Astrocyte of the cerebellum (primary cell): ENCODE data around the gene BMP8B.

Experiments used
- DNase-seq: peaks from one replicate; pipeline ENCODE4 v3.0.0-alpha.2; 2011; ENCODE audit warnings: low read depth
- H3K4me3 ChIP-seq: 2 replicates; pipeline ENCODE4 v1.5.1; 2011; ENCODE audit warnings: mild to moderate bottlenecking, low read depth, low read length, moderate library complexity
- in situ Hi-C: cut with HindIII; loops from 2 replicates; pipeline ENCODE4 v1.10.0; 2017; ENCODE audit warnings: low sequenced_read_pairs
- TF ChIP-seq, protein P1 (sequence below): IDR thresholded peaks from 2 replicates; pipeline ENCODE4 v1.5.1; 2012; ENCODE audit warnings: low read length, low read depth, moderate library complexity, mild to moderate bottlenecking; ENCODE audit errors: missing control alignments

BMP8B gene

DNA sequence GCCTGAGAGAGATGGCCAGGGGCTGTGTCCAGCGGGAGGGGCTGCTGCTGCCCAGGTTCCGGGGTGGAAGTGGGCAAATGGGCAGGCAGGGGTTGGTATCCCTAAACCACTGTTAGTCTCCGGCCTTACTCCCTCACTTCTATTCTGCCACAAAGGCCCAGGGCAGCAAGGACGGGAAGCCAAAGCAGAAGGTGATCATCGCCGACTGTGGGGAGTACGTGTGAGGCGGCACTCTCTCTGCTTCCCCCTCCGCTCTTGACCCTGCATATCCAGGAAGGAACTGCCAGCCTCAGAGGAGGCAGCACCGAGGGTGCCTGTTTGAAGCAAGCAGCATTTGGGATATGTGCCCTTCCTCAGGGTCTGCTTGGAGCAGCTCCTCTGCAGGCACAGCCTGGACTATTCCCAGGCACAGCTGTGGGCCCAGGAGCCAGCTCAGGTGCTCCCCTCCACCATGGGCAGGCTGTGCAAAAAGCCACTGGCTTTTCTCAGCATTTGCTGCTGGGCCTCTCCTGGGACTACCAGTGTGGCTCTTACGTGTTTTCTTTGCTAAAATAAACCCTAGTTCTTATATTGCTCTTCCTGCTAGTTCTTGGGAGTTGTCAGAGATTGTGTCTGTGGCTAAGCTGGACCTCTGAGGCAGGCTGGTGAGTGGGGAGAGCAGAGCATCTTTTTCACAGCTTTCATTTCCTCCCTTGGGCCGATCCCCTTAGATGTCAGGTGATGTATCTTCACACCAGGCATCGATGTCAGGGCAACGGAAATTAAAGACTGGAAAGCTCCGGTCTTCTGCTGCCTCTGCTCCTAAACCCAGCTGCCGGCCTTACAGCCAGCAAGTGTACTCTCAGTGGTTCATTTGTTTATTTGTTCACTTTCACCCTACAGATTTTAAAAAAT lies 35.3 kb downstream of the BMP8B start:
- H3K4me3 ChIP-seq, result no peak overlapping the region
- DNase-seq, result no peak
- TF ChIP-seq, protein P1, sequence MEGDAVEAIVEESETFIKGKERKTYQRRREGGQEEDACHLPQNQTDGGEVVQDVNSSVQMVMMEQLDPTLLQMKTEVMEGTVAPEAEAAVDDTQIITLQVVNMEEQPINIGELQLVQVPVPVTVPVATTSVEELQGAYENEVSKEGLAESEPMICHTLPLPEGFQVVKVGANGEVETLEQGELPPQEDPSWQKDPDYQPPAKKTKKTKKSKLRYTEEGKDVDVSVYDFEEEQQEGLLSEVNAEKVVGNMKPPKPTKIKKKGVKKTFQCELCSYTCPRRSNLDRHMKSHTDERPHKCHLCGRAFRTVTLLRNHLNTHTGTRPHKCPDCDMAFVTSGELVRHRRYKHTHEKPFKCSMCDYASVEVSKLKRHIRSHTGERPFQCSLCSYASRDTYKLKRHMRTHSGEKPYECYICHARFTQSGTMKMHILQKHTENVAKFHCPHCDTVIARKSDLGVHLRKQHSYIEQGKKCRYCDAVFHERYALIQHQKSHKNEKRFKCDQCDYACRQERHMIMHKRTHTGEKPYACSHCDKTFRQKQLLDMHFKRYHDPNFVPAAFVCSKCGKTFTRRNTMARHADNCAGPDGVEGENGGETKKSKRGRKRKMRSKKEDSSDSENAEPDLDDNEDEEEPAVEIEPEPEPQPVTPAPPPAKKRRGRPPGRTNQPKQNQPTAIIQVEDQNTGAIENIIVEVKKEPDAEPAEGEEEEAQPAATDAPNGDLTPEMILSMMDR, result no peak
- in situ Hi-C loops, result no loop called here

DNA sequence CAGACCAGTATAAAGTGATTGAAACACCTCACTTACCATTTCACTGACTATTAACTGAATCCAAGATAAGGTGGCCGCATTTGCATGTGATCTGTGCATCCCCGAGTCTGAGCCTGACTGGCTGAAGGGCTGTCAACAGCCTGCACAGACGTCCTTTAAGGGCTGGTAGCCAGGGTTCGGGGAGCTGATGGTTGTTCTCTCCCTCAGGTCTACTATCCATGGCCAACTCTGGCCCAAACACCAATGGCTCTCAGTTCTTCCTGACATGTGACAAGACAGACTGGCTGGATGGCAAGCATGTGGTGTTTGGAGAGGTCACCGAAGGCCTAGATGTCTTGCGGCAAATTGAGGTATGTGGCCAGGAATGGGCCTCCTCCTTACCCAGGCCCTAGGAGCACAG lies 36.0 kb downstream of the BMP8B start:
- in situ Hi-C loops, result no loop called here
- TF ChIP-seq, protein P1, result no peak
- no peak overlapping the region for H3K4me3 ChIP-seq
- DNase-seq, result no peak

DNA sequence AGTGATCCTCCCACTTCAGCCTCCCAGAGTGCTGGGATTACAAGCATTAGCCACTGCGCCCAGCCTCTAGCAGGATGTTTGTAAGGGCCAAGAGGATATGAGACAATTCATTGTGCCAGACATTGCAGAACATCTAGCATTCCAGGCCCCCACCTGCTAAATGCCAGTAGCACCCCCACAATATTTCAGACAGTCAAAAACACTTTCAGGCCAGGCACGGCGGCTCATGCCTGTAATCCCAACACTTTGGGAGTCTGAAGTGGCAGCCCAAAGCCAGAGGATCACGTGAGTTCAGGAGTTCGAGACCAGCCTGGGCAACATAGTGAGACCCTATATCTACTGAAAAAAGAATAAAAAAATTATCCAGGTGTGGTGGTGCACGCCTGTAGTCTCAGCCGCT lies 37.1 kb downstream of the BMP8B start:
- TF ChIP-seq, protein P1, result no peak
- H3K4me3 ChIP-seq, result no peak overlapping the region
- in situ Hi-C loops, result no loop called here
- no peak for DNase-seq

DNA sequence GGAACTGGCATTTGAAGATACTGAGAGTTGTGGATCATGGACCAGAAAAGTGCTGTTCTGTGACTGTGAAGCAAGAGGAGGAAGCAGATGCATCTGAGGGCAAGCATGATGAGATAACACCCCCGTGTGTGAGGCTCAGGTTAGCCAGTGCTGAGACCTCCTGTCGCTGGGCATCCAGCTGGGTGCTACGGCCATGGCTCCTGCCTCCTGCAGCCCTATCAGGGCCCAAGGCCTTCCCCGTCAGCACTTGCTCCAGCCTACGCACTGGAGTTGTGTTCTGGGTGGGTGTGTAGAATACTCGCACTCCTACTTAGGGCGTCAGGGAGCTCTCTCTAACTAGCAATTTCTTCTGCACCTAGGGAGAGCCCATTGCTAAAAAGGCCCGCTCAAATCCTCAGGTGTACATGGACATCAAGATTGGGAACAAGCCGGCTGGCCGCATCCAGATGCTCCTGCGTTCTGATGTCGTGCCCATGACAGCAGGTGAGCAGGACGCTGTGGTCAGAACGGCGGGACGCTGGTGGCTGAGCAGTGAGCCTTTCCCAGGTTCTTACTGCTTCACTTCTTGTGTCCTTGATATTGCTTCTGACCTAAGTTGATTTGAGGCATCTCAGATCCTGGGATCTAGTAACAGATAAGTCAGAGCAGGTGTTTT lies 43.5 kb downstream of the BMP8B start:
- no peak for DNase-seq
- in situ Hi-C loops, result no loop called here
- TF ChIP-seq, protein P1, result no peak
- no peak overlapping the region for H3K4me3 ChIP-seq

DNA sequence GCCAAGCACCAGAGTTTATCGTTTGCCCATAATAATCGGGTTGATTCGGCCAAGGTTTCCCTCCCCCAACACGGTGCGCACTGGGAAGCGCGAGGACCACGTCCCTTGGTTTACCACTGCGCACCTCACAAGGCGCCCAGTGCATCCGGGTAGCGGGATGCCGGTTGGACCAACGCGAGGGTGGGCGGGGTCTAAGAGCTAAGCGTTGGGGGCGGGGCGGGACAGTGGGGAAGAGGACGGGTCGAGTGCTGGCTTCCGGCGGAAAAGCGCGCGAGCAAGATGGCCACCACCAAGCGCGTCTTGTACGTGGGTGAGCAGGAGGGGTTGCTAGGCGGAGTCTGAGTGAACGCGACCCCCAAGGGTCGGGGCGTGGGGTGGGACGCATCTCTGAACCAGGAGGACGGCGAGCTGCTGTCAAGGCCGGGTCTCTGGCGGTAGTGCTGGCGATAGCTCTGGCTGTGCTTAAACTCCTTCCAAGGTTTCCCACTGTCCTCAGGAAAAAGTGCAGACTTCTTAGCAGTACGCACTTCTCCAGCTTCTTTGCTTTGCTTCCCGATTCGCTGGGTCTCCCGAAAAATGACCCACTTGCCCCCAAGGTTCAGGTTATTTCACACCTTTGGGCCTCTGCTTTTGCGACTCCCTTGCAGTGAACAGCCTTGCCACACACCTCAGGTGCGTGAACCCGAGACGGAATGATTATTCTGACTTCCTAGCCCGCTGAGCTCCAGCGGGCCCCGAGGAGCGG lies 49.9 kb downstream of the BMP8B start, which contains the start of gene PPIE:
Gene PPIE (plus strand): TSS at position 261 of the 745 bp plus-strand sequence. CDS start 19 bp downstream, at position 280.
- in situ Hi-C loops, result loop anchor here (5.0 to 10.0 kb wide), 4 partner anchors 46 to 314 kb away; partner anchors contain the start of genes HEYL and HPCAL4
- TF ChIP-seq, protein P1, result no peak
- H3K4me3 ChIP-seq, result peak within 1 kb of the TSS; percentile 90
- peak; percentile 71 for DNase-seq
